Astrocyte of the hippocampus (primary cell): ENCODE data around the gene EIF4G3.
A peak's percentile ranks its signal among the peaks of the same experiment; 100 is the strongest.
"Not testable (repeated sequence)": the region's sequence is repeated elsewhere in the genome, so short reads cannot be mapped to it uniquely, and the experiment has no call there.

Source experiments
- DNase-seq: peaks from one replicate; pipeline ENCODE4 v3.0.0; 2011; ENCODE audit warnings: low read depth, low spot score

EIF4G3 gene

GRCh38 chr1:20834192-20834591, 342.5 kb downstream of the EIF4G3 start:
- no peak for DNase-seq

GRCh38 chr1:20830378-20830777, 346.3 kb downstream of the EIF4G3 start:
- DNase-seq = peak; percentile 20

- no peak for DNase-seq
These were observed 346.8 kb downstream of the EIF4G3 start for GRCh38 chr1:20829946-20830345.

GRCh38 chr1:20829531-20829930, 347.2 kb downstream of the EIF4G3 start:
- DNase-seq = no peak

DNA sequence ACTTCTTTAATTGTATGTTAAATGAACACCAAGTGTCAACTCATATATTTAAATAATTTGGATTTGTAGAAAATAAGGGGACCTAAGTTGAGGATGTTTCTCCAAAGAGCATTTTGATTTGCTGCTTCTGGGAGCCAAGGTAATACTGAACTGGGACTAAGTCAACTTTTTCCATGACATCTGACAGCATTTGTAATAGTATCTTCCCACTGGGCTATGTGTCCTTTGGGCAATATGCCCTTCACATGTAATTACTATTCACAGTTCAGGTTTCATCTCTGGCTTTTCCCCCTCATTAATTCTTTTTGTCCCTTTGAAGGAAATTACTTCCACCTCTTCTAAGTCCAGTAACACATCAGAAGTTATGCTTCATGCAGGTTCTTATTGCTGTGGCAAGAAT, 352.9 kb downstream of the EIF4G3 start:
- DNase-seq = no peak

- DNase-seq = no peak
These were observed 355.2 kb downstream of the EIF4G3 start for GRCh38 chr1:20821466-20821865.

- DNase-seq = no peak
These were observed 356.9 kb downstream of the EIF4G3 start for GRCh38 chr1:20819818-20820217.

- DNase-seq = no peak
These were observed 362.2 kb downstream of the EIF4G3 start for GRCh38 chr1:20814534-20814871.

DNA sequence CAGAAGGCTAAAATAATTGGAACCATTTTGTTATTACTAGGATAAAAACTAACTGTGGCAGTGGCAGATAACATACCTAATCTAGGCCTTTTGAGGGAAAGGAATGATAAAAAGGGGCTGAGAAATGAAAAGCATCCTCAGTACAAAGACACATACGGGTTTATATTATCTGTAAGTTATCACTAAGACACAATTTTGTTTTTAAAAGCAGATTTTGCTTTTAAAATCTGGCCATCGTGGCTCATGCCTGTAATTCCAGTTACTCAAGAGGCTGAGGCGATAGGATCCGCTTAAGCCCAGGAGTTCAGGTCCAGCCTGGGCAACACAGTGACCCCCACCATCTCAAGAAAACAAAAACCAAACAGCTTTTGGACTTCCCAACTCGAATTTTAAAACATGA, 364.8 kb downstream of the EIF4G3 start:
- DNase-seq = no peak

- DNase-seq = no peak
These were observed 383.5 kb downstream of the EIF4G3 start for GRCh38 chr1:20793236-20793635.

GRCh38 chr1:20792196-20792595, 384.5 kb downstream of the EIF4G3 start:
- peak; percentile 89 for DNase-seq

DNA sequence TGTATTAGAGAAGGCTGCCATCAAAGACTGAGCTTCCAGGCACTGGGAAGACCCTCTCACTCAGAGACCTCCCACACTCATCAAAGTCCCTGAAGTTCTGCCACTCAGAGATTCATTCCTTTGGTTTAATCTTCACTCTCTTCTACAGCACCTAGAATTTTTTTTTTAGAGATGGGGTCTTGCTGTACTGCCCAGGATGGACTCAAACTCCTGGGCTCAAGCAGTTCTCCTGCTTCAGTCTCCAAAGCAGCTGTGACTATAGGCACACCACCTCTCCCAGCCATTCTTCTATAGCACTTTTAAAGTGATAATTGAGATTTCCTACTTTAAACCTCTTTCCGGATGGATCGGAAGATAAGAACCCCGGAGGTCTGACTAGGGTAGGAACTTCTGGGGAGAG, 385.9 kb downstream of the EIF4G3 start:
- no peak for DNase-seq

DNA sequence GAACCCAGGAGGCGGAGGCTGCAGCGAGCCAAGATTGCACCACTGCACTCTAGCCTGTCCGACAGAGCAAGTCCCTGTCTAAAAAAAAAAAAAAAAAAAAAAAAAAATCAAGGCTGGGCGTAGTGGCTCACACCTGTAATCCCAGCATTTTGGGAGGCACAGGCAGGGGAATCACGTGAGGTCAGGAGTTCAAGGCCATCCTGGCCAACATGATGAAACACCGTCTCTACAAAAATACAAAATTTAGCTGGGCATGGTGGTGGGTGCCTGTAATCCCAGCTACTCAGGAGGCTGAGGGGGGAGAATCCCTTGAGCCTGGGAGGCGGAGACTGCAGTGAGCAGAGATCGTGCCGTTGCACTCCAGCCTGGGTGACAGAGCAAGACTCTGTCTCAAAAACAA, 387.1 kb downstream of the EIF4G3 start:
- DNase-seq = not testable (repeated sequence)

DNA sequence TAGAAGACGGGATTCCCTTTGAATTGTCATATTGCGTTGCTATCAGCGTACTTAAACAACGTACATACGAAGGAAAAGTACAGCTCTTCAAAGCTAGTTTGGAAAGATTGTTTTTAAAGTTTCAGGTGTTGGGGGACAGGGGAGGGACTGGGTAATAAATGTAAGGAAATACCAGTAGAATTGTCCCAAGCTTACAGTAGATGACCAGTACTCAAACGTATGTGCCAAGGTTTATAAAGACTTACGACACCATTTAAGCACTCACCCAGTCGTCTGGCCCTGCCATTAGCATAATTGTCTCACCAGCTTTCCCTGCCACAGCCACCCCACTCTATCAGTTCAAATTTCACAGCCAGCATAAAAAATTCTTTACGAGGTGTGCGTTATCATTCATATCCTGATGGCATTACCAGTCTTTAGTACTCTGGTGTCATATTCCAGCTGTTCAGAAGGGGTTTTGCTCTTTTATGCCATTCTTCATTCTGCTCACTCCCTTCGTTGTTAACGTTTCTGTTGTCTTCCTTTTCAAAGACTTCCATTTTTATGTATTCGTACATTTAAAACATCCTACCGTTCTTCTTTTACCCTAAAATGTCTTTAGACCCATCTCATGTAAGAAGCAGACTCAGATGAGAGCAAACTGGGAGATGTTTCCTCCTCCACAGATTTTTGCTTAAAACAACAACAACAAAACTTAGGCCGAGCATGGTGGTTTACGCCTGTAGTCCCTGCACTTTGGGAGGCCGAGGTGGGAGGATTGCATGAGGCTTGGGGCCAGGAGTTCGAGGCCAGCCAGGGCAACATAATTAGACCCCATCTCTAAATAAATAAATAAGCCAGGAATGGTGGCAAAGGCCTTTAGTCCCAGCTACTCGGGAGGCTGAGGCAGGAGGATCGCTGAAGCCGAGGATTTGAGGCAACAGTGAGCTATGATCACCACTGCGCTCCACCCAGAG, 388.6 kb downstream of the EIF4G3 start:
- DNase-seq = peak; percentile 72

GRCh38 chr1:20787029-20787839, 389.5 kb downstream of the EIF4G3 start, which contains the start of gene HP1BP3:
Gene HP1BP3 (minus strand): TSS chr1:20787307. CDS start chr1:20780440, 6,867 bp downstream.
- peak; percentile 86 for DNase-seq

- peak; percentile 99 for DNase-seq
These were observed 390.3 kb downstream of the EIF4G3 start for GRCh38 chr1:20786253-20787028.

GRCh38 chr1:20785907-20786252, 390.8 kb downstream of the EIF4G3 start:
- DNase-seq = no peak

GRCh38 chr1:20775700-20776099, 401.0 kb downstream of the EIF4G3 start:
- no peak for DNase-seq

- no peak for DNase-seq
These were observed 404.9 kb downstream of the EIF4G3 start for GRCh38 chr1:20771780-20772179.

DNA sequence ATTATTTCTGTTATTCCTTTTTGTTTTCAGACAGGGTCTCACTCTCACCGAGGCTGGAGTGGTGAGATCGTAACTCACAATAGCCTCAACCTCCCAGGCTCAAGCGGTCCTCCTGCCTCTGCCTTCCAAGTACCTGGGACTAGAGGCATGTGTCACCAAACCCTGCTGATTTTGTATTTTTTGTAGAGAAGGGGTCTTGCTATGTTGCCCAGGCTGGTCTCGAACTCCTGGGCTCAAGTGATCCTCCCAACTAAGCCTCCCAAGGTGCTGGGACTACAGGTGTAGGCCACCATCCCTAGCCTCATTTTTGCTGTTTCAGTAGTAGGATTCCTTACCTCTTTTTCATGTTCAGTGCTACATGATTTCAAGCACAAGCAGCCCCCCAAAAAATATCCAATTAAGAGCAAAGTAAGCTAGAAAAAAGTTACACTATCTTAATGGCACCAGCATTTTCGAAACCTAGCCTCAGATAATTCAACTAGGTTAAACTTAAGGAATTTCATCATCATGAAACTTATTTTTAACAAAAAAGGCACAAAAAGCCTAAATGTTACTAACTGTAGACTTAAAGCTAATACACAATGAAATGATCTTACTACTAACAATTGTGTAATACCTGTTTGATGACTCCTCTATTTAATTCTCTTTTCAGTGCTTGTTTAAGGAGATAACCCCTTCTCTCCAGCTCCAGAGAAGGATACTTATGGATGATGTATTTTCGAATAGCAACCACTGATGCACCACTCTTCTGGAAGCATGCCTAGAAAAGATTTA, 406.2 kb downstream of the EIF4G3 start:
- no peak for DNase-seq

- no peak for DNase-seq
These were observed 409.4 kb downstream of the EIF4G3 start for GRCh38 chr1:20767271-20767670.
